ENCODE measurements around the gene CBLN2.
A peak's percentile ranks its signal among the peaks of the same experiment; 100 is the strongest.

The CBLN2 gene

DNA sequence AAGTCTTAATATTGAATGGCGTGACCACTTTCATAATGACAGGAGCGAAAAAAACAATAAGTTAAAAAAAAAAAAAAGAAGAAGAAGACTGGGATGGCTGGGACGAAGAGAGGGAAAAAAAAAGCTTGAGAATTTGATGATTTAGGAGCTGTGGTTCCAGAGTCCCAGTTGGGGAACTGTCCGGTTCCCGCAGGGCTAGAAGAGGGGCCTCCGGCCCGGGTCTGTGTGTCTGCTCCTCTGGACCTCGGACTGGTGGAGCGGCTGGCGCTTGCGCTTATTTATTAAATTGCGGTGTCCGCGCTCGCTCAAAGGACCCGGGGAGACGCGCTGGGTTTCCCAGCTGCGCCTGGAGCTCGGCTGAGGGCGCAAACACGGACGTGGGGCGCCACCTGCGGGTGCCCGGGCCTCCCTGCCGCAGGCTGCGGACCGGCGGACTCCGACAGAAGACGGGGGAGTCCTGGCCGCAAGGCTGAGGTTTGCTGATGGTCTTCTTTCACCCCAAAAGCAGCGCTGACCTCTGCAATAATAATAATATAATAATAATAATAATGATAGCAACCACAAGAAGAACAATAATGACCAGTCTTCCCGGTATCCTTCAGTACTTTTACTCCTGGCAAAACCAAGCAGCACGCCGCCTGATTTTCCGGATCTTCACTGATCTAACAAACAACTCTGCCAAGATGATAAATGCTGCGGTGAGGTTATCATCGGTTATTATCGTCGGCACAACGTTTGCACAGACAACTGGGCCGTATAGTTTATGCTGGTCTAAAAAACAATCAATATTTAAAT, at the start of gene CBLN2:
TSS of gene CBLN2 (minus strand) at position 251 of the 795 bp plus-strand sequence. CDS start 2,182 bp downstream, outside the sequence.
- peak; percentile 61 to 72 for DNase-seq

DNA sequence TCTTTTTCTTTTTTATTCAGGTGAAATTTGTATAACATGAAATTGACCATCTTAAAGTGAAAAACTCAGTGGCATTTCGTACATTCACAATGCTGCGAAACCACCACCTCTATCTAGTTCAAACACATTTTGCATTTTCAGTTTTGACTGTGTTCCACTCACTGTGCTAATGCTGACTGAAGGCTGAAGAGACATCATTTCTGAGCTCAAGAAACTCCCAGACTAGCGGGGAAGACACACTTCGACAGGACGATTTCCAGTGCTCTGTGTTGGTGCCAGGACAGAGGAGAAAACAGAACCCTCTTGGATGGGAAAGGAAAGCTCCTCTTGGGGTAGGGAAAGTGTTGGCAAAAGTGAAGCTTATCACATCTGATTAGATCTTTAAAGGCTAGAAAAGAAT, 44.2 kb upstream of the CBLN2 start:
- no peak for DNase-seq

DNA sequence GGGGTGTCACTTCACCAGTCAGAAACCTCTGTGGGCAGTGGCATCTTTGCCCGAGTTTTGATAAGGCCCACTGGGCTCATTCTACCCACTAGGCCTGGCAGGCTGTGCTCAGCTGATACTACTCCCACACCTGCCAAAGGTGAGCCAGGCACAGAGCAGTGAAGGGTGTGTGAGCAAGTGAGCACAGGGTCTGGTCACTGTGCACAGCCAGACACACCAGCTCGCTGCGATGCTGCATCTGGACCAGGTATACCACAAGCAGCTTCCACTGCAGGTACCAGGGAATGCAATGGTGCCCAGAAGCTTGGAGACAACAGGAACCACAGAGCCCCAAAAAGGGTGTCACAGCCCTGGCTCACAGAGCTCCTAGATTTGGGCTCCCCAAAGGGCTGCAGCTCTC, 40.6 kb upstream of the CBLN2 start:
- no peak for DNase-seq

DNA sequence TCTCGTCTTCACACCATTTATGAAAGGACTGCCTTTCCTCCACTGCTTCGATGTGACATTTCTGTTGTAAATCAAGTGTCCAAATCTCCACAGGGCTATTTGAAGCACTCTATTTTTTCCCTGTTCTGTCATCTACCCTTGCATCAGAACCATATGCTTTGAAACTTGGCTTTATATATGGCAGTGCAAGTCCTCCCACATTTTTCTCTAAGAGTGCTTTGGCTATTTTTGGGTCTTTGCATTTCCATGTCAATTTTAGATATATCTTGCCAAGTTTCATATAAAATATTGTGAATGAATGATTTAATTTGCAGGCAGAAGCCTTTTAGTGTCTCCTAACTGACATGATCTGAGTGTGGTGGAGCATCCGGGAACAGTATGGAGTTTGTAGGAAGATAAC, 37.8 kb upstream of the CBLN2 start:
- DNase-seq: no peak

DNA sequence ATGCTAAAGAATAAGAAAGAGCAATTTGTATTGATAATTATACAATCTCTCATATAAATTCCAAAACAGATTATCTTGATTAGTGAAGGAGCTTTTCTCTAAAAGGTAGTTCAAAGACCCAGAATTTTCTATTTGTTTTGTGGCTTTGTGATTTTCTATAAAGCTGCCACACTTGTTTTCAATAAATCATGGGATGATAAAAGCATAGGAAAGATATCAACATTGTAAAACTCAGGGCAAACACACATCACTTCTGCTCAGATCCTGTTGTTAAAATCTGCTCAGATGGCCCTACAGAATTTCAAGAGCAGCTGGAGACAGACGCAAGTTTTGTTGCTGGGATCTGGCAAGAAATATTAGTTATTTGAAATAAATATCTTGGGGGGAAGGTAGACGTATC, 28.8 kb upstream of the CBLN2 start:
- no peak for DNase-seq

DNA sequence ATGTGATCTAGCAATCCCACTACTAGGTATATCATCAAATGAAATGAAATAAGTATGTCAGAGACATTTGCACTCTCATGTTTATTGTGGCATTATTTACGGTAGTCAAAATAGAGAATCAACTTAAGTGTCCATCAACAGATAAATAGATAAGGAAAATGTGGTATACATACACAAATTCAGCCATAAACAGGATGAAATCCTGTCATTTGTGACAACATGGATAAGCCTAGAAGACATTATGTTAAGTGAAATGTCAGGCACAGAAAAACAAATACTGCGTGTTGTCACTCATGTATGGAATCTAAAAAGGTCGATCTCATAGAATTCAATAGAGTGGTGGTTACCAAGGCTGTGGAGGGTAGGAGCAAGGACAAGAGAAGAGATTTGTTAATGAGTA, 22.1 kb upstream of the CBLN2 start:
- no peak for DNase-seq

DNA sequence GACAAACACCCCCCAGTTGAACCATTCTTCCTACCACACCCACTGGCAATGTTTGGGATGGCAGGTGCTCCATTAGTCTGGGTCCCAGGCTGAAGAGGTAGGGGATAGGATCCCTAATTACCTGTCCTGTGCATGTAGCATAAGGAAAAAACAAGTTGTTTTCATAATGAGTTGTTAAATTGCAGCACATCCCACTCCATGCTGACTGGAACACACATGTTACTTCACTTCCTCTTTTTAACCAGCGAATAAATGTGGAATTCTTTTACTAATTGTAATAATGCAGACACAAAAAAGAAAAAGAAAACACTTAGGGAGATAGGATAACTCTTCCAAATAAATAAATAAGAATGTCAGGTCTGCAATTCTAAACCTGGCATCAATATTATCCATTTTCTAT, 11.8 kb upstream of the CBLN2 start:
- DNase-seq: no peak

DNA sequence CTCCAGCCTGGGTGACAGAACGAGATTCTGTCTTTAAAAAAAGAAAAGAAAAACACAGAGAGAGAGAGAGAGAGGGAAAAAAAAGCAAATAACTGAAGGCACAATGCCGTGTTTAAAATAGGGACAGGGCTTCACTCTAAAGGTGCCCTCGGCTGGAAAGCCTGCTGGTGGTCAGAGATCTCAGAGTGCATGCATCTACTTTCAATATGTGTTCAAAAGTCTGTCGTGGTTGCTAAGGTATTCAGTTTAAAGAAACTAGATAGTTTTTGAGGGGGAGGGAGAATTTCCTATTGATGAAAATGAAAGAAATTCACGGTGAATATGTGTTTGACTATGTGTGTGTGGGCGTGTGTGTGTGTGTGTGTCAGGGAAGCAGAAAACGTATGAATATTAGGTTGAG, 11.0 kb upstream of the CBLN2 start:
- DNase-seq: no peak

DNA sequence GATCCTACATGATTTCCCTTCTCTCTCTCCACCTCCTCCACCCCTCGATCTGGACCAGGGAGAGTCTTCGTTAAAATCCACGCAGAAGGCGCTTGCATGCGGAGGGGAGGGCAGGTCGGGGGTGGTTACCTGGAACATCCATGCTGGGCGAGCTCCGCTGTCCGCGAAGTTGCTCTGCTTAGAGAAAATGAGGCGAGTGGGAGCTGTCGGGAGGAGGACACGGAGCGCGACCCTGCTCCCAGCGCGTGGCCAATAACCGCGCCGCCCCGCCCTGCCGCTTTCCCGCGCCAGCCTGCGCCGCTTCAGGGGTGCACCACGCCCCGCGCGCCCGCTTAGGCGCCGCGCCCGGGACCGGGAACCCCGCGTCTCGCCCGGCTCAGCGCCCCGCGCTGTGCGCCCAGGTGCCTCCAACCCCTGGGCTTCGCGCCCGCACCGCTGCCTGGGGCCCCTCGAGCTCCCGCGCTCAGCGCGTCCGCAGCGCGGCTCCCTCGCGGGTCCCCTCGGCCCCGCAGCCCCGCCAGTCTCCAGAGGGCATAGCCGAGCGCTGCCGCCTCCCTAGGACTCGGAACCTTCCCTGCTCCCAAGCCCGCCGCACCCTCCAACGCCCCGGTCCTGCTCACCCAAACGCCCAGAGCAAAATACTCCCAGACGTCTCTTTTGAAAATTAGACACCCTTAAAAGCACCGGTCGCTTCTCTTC, 636 bp downstream of the CBLN2 start:
- peak in 1 of 2 experiments; percentile 15 for DNase-seq

DNA sequence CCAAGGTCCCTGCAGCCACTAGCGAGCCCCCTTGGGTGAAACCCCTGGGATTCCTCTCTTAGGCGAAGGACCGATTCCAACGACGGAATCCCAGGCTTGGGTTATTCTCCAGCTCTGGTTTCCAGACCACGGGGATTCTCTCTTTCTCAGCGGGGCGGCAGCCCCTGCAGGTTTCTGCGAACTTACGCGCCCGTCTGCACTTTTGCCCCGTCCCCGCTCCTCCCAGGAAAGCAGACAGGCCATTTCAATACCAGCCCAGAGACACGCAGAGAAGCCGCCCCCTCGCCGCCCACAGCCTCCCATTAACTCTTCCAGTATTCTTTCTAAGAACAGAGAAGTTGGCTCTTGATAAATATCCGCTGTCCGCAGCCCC, 1.2 kb downstream of the CBLN2 start:
- peak in 1 of 2 experiments; percentile 15 for DNase-seq

DNA sequence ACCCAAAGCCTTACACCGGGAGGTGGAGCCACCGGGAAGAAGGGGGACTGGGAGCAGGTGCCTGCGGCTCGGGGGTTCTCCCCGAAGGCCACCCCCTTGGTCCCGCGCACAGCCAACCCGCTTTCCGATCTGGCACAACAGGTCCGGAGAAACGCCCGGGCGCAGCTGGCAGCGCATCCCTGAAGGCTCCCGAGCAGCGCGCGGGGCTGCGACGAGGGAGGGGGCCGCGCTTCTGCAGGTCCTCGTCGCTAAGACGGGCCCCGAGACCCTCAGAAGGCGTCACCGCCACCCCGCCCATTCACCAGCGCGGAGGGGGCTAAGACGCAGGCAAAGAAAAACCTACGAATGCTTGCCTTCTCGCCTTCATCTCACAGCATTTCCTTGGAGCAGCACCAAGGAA, 1.8 kb downstream of the CBLN2 start:
- peak in 1 of 2 experiments; percentile 18 for DNase-seq

DNA sequence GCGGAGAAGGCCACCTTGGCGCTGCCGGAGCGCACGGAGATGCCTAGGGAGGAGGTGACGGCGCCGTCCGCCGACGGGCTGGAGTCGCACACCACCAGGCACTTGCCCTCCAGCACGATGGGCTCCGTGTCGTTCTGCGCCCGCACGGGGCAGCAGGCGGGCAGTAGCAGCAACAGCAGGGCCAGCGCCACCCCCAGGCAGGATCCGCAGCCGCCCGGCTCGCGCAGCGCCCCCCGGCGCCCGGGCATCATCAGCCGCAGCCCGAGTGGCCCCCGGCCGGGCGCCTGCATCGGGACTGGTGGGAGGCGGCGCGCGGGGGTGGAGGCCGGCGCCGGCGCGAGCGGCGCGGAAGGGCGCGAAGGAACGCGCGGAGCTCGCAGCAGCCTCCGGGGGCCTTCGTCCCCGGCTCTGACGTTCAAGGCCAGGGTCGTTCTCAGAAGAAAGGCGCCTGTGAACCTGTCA, 2.2 kb downstream of the CBLN2 start:
- DNase-seq: peak in 1 of 2 experiments; percentile 17

DNA sequence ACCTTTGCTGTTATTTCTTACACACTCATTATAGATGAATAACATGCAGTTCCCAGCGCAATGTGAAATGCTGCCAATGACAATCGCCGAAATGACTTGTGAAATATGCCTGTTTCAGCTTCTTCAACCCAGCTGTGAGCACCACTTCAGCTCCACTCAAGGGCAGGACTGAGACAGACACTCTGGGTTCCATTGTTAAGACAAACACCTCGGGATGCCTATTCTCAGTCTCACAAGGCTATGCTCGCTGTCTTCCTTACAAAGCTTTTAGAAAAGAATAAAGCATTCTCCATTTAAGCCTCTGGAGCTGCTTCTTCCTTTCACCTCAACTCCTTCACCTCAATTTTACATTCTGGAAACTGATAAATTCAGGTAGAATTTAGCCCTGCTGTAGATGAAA, 4.2 kb downstream of the CBLN2 start:
- no peak for DNase-seq

DNA sequence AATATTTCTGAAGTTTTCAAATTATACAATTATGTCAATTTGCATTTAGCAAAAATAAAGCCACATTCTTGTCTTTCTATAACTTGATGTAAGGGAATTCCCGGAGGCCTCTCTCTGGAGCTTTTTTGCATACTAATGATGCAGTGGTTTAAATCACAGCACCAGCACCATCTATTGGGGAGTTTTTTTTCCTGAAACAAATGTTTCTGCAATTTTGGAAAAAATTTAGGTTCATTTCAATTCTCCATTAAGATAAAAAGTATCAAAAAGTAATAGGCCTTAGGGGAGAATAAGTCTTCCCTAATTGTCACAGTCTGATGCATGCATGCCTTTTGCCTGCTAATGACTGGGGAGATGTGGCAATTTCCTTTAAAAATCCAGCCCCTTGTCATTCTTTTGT, 13.5 kb downstream of the CBLN2 start:
- DNase-seq: no peak

DNA sequence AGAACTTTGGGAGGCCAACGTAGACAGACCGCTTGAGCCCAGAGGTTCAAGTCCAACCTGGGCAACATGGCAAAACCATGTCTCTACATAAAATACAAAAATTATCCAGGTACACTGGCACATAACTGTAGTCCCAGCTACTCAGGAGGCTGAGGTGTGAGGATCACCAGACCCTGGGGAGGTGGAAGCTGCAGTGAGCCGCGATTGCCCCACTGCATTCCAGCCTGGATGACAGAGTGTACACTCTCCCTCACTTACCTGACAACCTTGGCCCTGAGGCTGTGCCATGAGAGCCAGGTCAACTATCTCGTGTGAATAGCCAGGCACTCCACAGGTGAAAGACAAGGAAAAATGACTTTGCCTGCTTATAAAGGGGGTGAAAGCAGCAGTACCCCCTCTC, 39.3 kb downstream of the CBLN2 start:
- no peak for DNase-seq

DNA sequence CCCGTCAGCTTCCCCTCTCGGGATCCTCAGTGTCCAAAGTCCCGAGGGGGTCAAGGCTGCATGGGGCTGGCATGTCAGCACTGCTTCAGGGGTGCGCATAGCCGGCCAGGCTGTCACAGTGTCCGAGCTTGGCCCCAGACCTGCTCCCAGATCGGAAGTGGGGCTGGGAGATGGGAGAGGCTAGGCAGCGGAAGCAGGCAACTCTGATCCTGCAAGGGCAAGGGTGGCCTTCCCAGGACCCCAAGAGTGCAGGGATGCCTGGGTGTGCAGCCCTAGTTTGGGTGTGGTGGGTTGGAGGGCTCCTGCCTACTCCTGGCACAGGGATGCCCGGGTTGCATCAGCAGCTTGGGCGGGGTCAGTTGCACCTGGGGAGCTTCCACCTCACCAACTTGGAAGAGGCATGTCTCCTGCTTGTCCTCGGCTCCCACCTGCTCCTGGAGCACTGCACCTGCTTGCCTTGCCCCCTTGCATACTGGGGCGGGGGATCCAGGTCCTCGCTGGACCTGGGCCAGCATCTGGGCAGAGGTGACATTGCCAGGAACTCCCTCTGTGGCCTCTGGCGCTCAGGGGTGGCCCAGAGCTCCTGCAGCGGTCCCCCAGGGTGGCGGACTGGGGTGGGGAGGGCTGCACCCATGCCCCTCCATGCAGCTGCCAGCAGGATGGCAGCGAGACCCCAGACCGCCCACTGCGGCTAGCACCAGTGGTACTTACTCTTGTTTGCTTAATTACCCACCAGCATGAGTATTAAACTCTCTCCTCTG, 41.3 kb downstream of the CBLN2 start:
- no peak for DNase-seq

DNA sequence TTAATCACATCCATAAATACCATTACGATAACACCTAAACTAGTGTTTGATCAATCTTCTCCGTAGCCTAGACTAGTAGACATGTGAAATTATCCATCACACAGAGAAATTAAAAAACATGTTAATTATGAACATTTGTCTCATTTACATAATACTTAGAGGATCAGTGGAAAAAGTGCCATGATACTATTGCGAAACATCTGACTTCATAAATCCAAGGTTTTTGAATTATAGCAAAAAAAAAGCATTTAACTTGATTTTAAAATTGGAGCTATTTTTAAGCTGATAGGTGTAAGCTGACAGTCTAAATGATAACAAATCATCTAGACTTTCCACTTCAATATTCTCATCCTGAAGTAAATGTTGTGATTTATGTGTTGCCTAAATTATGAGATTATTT, 51.6 kb downstream of the CBLN2 start:
- DNase-seq: no peak
